Calu3 (cell line): ENCODE results near the gene PPIP5K1. TPM values are rescaled to one million over a fixed set of nuclear protein-coding genes. Genes with fewer than 3 reads are reported as not detected.

Experiments
- BruUV-seq: library from RNA; stranded (reverse); fragments of 400-500 nt; replicated peaks from 2 replicates; lab custom pipeline; 2021; lab: Mats Ljungman, UMichigan
- CTCF ChIA-PET: fragments of 300-600 bp; sonication (Branson Sonifier 250); formaldehyde crosslinking; loops from one replicate; lab custom pipeline; 2022; ENCODE audit warnings: antibody characterized with exemption; lab: Charles Lee
- DNase-seq: peaks from one replicate; pipeline ENCODE4 v3.0.0; 2022
- H3K27ac Mint-ChIP-seq: one replicate; pipeline ENCODE4 v1.8.0; 2022; ENCODE audit warnings: mixed read lengths; ENCODE audit not compliant: unreplicated experiment
- H3K27me3 Mint-ChIP-seq: one replicate; pipeline ENCODE4 v1.8.0; 2022; ENCODE audit warnings: mixed read lengths; ENCODE audit not compliant: unreplicated experiment
- H3K36me3 Mint-ChIP-seq: one replicate; pipeline ENCODE4 v1.8.0; 2022; ENCODE audit warnings: mild to moderate bottlenecking, moderate library complexity, mixed read lengths; ENCODE audit not compliant: insufficient read depth, unreplicated experiment
- H3K4me1 Mint-ChIP-seq: one replicate; pipeline ENCODE4 v1.8.0; 2022; ENCODE audit warnings: mild to moderate bottlenecking, low read depth, mixed read lengths; ENCODE audit not compliant: unreplicated experiment
- H3K4me3 Mint-ChIP-seq: one replicate; pipeline ENCODE4 v1.8.0; 2022; ENCODE audit warnings: mild to moderate bottlenecking, low read depth, moderate library complexity, mixed read lengths; ENCODE audit not compliant: unreplicated experiment
- H3K9me3 Mint-ChIP-seq: one replicate; pipeline ENCODE4 v1.8.0; 2022; ENCODE audit warnings: low read depth, mixed read lengths; ENCODE audit not compliant: unreplicated experiment
- CTCF ChIP-seq: fragments of 200-600 bp; IDR thresholded peaks from one replicate; pipeline ENCODE4 v1.8.0; 2022; ENCODE audit warnings: antibody characterized with exemption; ENCODE audit not compliant: unreplicated experiment
- intact Hi-C: fragments of 100-400 bp; cut with micrococcal nuclease; formaldehyde crosslinking; loops from one replicate; pipeline ENCODE4 v1.10.0; 2022; ENCODE audit not compliant: unreplicated experiment
- total RNA-seq: library from RNA; stranded (reverse); gene quantifications from 2 replicates; pipeline ENCODE4 v1.2.3, GENCODE V29; 2022

PPIP5K1 gene
- total RNA-seq, 1 experiment from 2014 or later: 29.4 TPM

GRCh38 chr15:43522247-43522646 is 67.8 kb downstream of the PPIP5K1 start:
- Mint-ChIP-seq H3K27ac (no peak overlapping the region), H3K9me3 (no peaks in the 10 kb centered on the region), H3K4me1 (no peaks in the 10 kb centered on the region), H3K36me3 (no peaks in the 10 kb centered on the region), H3K4me3 (no peak overlapping the region), H3K27me3 (peaks cover 83% of the 10 kb centered on the region)
- DNase-seq: no peak
- intact Hi-C loops: no loop called here
- no TSS peak for BruUV-seq
- CTCF ChIA-PET: no interaction called here
- TF ChIP-seq CTCF: no peak

GRCh38 chr15:43521419-43521818 is 68.6 kb downstream of the PPIP5K1 start:
- Mint-ChIP-seq H3K36me3 (no peaks in the 10 kb centered on the region), H3K27ac (no peak overlapping the region), H3K27me3 (peaks cover 89% of the 10 kb centered on the region), H3K4me1 (no peaks in the 10 kb centered on the region), H3K4me3 (no peak overlapping the region), H3K9me3 (no peaks in the 10 kb centered on the region)
- BruUV-seq: no TSS peak
- no peak for DNase-seq
- intact Hi-C loops: no loop called here
- CTCF ChIA-PET: no interaction called here
- no peak for TF ChIP-seq CTCF

DNA sequence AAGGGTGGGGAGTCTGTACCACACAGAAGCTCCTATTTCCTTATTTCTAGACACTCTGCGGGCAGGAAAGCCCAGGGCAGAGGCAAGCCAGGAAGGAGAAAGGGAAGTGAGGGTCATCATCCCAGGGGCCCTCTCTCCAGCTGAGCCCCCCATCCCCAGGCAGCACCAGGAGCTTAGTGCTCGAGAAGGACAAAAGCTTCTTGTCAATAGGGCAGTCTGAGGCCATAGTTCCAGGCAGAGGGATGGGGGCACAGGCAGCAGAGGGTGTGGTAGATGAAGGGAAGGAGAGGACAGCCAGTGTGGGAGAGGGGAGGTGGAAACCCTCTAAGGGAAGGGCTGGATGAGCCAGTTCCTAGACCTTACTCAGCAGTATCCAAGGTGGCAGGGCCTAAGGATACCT is 69.9 kb downstream of the PPIP5K1 start:
- Mint-ChIP-seq H3K27me3 (peaks cover 83% of the 10 kb centered on the region), H3K9me3 (no peaks in the 10 kb centered on the region), H3K4me3 (no peak overlapping the region), H3K4me1 (no peaks in the 10 kb centered on the region), H3K27ac (no peak overlapping the region), H3K36me3 (no peaks in the 10 kb centered on the region)
- intact Hi-C loops: no loop called here
- CTCF ChIA-PET: no interaction called here
- no TSS peak for BruUV-seq
- DNase-seq: no peak
- TF ChIP-seq CTCF: no peak

GRCh38 chr15:43519196-43519595 is 70.8 kb downstream of the PPIP5K1 start:
- Mint-ChIP-seq H3K27me3 (peaks cover 74% of the 10 kb centered on the region), H3K4me3 (no peak overlapping the region), H3K9me3 (no peaks in the 10 kb centered on the region), H3K36me3 (no peaks in the 10 kb centered on the region), H3K27ac (no peak overlapping the region), H3K4me1 (no peaks in the 10 kb centered on the region)
- no peak for TF ChIP-seq CTCF
- CTCF ChIA-PET: no interaction called here
- intact Hi-C loops: no loop called here
- DNase-seq: no peak
- no TSS peak for BruUV-seq
